GM10266 (cell line): ENCODE measurements around the gene SRBD1.
A peak's percentile ranks its signal among the peaks of the same experiment; 100 is the strongest.

Experiments used
- DNase-seq: peaks from one replicate; pipeline ENCODE4 v3.0.0; 2012; ENCODE audit errors: extremely low spot score
- TF ChIP-seq, protein P1 (sequence below): IDR thresholded peaks from 2 replicates; pipeline ENCODE4 v1.5.1; 2012; ENCODE audit warnings: mild to moderate bottlenecking, low read depth; ENCODE audit not compliant: control insufficient read depth, insufficient read depth; ENCODE audit errors: missing control alignments

SRBD1 gene

GRCh38 chr2:45510701-45511420 is 100.2 kb downstream of the SRBD1 start:
- DNase-seq, result no peak
- TF ChIP-seq, protein P1, sequence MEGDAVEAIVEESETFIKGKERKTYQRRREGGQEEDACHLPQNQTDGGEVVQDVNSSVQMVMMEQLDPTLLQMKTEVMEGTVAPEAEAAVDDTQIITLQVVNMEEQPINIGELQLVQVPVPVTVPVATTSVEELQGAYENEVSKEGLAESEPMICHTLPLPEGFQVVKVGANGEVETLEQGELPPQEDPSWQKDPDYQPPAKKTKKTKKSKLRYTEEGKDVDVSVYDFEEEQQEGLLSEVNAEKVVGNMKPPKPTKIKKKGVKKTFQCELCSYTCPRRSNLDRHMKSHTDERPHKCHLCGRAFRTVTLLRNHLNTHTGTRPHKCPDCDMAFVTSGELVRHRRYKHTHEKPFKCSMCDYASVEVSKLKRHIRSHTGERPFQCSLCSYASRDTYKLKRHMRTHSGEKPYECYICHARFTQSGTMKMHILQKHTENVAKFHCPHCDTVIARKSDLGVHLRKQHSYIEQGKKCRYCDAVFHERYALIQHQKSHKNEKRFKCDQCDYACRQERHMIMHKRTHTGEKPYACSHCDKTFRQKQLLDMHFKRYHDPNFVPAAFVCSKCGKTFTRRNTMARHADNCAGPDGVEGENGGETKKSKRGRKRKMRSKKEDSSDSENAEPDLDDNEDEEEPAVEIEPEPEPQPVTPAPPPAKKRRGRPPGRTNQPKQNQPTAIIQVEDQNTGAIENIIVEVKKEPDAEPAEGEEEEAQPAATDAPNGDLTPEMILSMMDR, result no peak

GRCh38 chr2:45506756-45507155 is 104.3 kb downstream of the SRBD1 start:
- TF ChIP-seq, protein P1, result no peak
- no peak for DNase-seq

GRCh38 chr2:45505138-45505537 is 105.9 kb downstream of the SRBD1 start:
- TF ChIP-seq, protein P1, result no peak
- no peak for DNase-seq

DNA sequence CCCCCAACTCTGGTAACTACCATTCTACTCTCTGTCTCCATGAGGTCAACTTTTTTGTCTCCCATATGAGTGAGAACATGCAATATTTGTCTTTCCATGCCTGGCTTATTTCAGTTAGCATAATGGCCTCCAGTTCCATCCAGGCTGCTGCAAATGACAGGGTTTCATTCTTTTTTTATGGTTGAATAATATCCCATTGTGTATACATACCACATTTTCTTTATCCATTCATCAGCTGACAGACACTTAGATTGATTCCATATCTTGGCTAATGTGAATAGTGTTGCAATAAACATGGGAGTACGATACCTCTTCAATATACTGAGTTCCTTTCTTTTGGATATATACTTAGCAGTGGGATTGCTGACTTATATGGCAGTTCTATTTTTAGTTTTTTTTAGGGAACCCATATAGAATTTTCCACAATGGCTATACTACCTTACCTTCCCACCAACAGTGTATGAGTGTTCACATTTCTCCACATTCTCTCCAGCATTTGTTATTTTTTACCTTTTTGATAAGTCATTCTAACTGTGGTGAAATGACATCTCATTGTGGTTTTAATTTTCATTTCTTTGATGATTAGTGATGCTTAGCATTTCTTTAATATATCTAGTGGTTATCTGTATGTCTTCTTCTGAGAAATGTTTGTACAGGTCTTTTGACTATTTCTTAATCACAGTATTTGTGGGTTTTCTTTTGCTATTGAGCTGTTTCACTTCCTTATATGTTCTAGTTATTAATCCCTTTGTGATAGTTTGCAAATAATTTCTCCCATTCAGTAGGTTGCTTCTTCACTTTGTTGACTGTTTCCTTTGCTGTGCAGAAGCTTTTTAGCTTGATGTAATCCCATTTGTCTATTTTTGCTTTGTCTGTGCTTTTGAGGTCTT is 112.2 kb downstream of the SRBD1 start:
- no peak for DNase-seq

GRCh38 chr2:45497355-45497754 is 113.7 kb downstream of the SRBD1 start:
- DNase-seq, result peak; percentile 23

More for the DNA sequence above, 112.2 kb downstream of the SRBD1 start:
- TF ChIP-seq, protein P1, result no peak

DNA sequence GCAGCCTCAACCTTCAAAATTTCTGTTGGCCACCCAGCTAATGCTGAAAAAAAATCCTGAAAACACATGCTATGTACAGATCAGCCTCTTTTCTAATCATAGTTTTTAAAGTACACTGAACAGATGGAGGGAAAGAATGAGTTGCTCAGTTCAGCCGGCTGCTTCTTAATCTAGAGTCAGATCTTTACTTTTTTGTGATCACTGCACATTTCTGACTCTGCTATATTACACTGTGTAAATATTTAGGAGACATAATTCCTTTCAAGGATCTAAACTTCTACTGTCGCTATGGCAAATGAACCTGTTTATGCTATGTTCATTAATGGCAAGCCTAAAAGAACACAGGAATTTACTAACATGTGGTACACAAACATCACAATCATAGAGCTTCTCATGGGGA is 114.2 kb downstream of the SRBD1 start:
- TF ChIP-seq, protein P1, result no peak
- DNase-seq, result no peak

More at GRCh38 chr2:45497355-45497754, 113.7 kb downstream of the SRBD1 start:
- TF ChIP-seq, protein P1, result no peak

GRCh38 chr2:45494978-45495293 is 116.1 kb downstream of the SRBD1 start:
- TF ChIP-seq, protein P1, result no peak
- no peak for DNase-seq
